GM23248 (cell line): ENCODE data around the gene CHD9. TPM values are rescaled to one million over a fixed set of nuclear protein-coding genes. Genes with fewer than 3 reads are reported as not detected.

Experiments used
- DNase-seq: peaks from one replicate; pipeline ENCODE4 v3.0.0-alpha.2; 2015
- H2AFZ ChIP-seq: fragments of 200-600 bp; sonication (generic); 2 replicates; pipeline ENCODE4 v1.6.1; 2016; ENCODE audit warnings: antibody characterized with exemption
- H3F3A ChIP-seq: fragments of 200-600 bp; sonication (generic); 2 replicates; pipeline ENCODE4 v1.6.1; 2016; ENCODE audit warnings: mild to moderate bottlenecking, antibody characterized with exemption, mixed run types; ENCODE audit not compliant: insufficient read depth
- H3K27ac ChIP-seq: fragments of 200-600 bp; sonication (generic); 2 replicates; pipeline ENCODE4 v1.5.1; 2016; ENCODE audit warnings: mild to moderate bottlenecking
- H3K27me3 ChIP-seq: fragments of 200-600 bp; sonication (generic); replicated peaks from 2 replicates; pipeline ENCODE4 v1.6.1; 2016; ENCODE audit warnings: mild to moderate bottlenecking; ENCODE audit not compliant: insufficient read depth
- H3K36me3 ChIP-seq: fragments of 200-600 bp; sonication (generic); 2 replicates; pipeline ENCODE4 v1.6.1; 2016; ENCODE audit warnings: low read depth, mild to moderate bottlenecking
- H3K4me1 ChIP-seq: fragments of 200-600 bp; sonication (generic); 2 replicates; pipeline ENCODE4 v1.6.1; 2016; ENCODE audit warnings: mild to moderate bottlenecking; ENCODE audit not compliant: insufficient read depth
- H3K4me2 ChIP-seq: fragments of 200-600 bp; sonication (generic); one replicate; pipeline ENCODE4 v1.6.1; 2016; ENCODE audit warnings: mild to moderate bottlenecking; ENCODE audit not compliant: unreplicated experiment
- H3K4me3 ChIP-seq: fragments of 200-600 bp; sonication (generic); 2 replicates; pipeline ENCODE4 v1.5.1; 2016; ENCODE audit warnings: mild to moderate bottlenecking
- H3K79me2 ChIP-seq: fragments of 200-600 bp; sonication (generic); 2 replicates; pipeline ENCODE4 v1.6.1; 2016; ENCODE audit warnings: mild to moderate bottlenecking; ENCODE audit not compliant: insufficient read depth
- H3K9ac ChIP-seq: fragments of 200-600 bp; sonication (generic); 2 replicates; pipeline ENCODE4 v1.6.1; 2016; ENCODE audit warnings: mild to moderate bottlenecking
- H3K9me2 ChIP-seq: fragments of 200-600 bp; sonication (generic); 2 replicates; pipeline ENCODE4 v1.6.1; 2016; ENCODE audit warnings: mixed run types, mild to moderate bottlenecking, moderate library complexity; ENCODE audit not compliant: insufficient read depth
- H3K9me3 ChIP-seq: fragments of 200-600 bp; sonication (generic); one replicate; pipeline ENCODE4 v1.6.1; 2017; ENCODE audit warnings: low read depth
- H4K20me1 ChIP-seq: fragments of 200-600 bp; sonication (generic); 2 replicates; pipeline ENCODE4 v1.6.0; 2016; ENCODE audit not compliant: insufficient read depth
- EZH2 ChIP-seq: fragments of 200-600 bp; sonication (generic); IDR thresholded peaks from 2 replicates; pipeline ENCODE4 v1.6.1; 2018; ENCODE audit warnings: antibody characterized with exemption, mild to moderate bottlenecking; ENCODE audit not compliant: insufficient read depth, poor library complexity, severe bottlenecking
- EZH2phosphoT487 ChIP-seq: fragments of 200-600 bp; sonication (generic); IDR thresholded peaks from 2 replicates; pipeline ENCODE4 v1.6.1; 2018; ENCODE audit warnings: antibody characterized with exemption, moderate library complexity, mild to moderate bottlenecking, low read depth; ENCODE audit not compliant: insufficient read depth
- WGBS, 2 experiments: methylation state at CpG; one replicate each; pipeline ENCODE4 v1.1.6; 2015 to 2017; ENCODE audit warnings: low lambda C conversion rate in 2 of 2, low coverage in 1 of 2; ENCODE audit errors: missing lambda C conversion rate in 2 of 2; 5-methylcytosine and 5-hydroxymethylcytosine counted together
- in situ Hi-C: fragments of 300-500 bp; cut with MboI; formaldehyde crosslinking; loops from 2 replicates; pipeline ENCODE4 v1.15.0; 2020
- polyA plus RNA-seq: library from polyadenylated mRNA; unstranded; fragments of >200 nt; fragmentation: Nextera tagmentation; extraction: Ambion mirVana; gene quantifications from 2 replicates; pipeline ENCODE4 v1.2.1, GENCODE V29; 2016
- total RNA-seq: library from RNA; depleted of rRNA; stranded (reverse); fragments of >200 nt; shearing (Covaris generic); gene quantifications from 2 replicates; pipeline ENCODE4 v1.2.3, GENCODE V29; 2014

Gene CHD9
- total and polyA plus RNA-seq, 2 experiments from 2014 or later = 20.5 to 47.4 TPM

- H3K4me2 ChIP-seq = peak overlapping the region; percentile 80
- peak overlapping the region; percentile 83 for H3K27ac ChIP-seq
- in situ Hi-C loops = no loop called here
- H3K36me3 ChIP-seq = peaks cover 22% of the 10 kb centered on the region
- H3K79me2 ChIP-seq = peaks cover 100% of the 10 kb centered on the region
- H3K9me2 ChIP-seq = no peaks in the 10 kb centered on the region
- peak overlapping the region; percentile 57 for H3K9ac ChIP-seq
- WGBS, 2 experiments = 29 to 31% methylated on average over 4 of the region's 4 CpGs
- peak overlapping the region; percentile 47 for H3K4me3 ChIP-seq
- no peaks in the 10 kb centered on the region for H3K27me3 ChIP-seq
- TF ChIP-seq EZH2 = no peak
- no peak for TF ChIP-seq EZH2phosphoT487
- DNase-seq = peak; percentile 30
- peaks cover 29% of the 10 kb centered on the region for H3F3A ChIP-seq
- no peaks in the 10 kb centered on the region for H4K20me1 ChIP-seq
- peak overlapping the region; percentile 21; the same call in 1 of the 2 replicates for H2AFZ ChIP-seq
- peaks cover 30% of the 10 kb centered on the region for H3K4me1 ChIP-seq
- no peaks in the 10 kb centered on the region for H3K9me3 ChIP-seq
Measured at GRCh38 chr16:53219371-53219770, 164.6 kb downstream of the CHD9 start.

- H2AFZ ChIP-seq = peak overlapping the region; percentile 21; the same call in 1 of the 2 replicates
- peaks cover 36% of the 10 kb centered on the region for H3K4me1 ChIP-seq
- H3K9me3 ChIP-seq = no peaks in the 10 kb centered on the region
- H3K4me2 ChIP-seq = peak overlapping the region; percentile 80
- H3K9ac ChIP-seq = peak overlapping the region; percentile 57
- H3K27ac ChIP-seq = peak overlapping the region; percentile 83
- H3F3A ChIP-seq = peaks cover 34% of the 10 kb centered on the region
- WGBS, 2 experiments = 50 to 51% methylated on average over 2 of the region's 2 CpGs
- peak overlapping the region; percentile 47 for H3K4me3 ChIP-seq
- H3K79me2 ChIP-seq = peaks cover 100% of the 10 kb centered on the region
- no peaks in the 10 kb centered on the region for H4K20me1 ChIP-seq
- no peaks in the 10 kb centered on the region for H3K9me2 ChIP-seq
- DNase-seq = peak; percentile 65
- no peaks in the 10 kb centered on the region for H3K27me3 ChIP-seq
- in situ Hi-C loops = no loop called here
- TF ChIP-seq EZH2phosphoT487 (no peak), EZH2 (no peak)
- H3K36me3 ChIP-seq = peaks cover 28% of the 10 kb centered on the region
Measured at GRCh38 chr16:53219795-53220454, 165.1 kb downstream of the CHD9 start.

GRCh38 chr16:53220585-53220984, 165.8 kb downstream of the CHD9 start:
- in situ Hi-C loops = no loop called here
- Histone ChIP-seq H3K4me2 (peak overlapping the region; percentile 80), H3K36me3 (peaks cover 29% of the 10 kb centered on the region), H3K9ac (no peak overlapping the region; the same call in 1 of the 2 replicates), H3K79me2 (peaks cover 100% of the 10 kb centered on the region), H3K9me3 (no peaks in the 10 kb centered on the region), H3K9me2 (no peaks in the 10 kb centered on the region), H3K27me3 (no peaks in the 10 kb centered on the region), H2AFZ (no peak overlapping the region), H3K27ac (peak overlapping the region; percentile 83), H3K4me3 (no peak overlapping the region), H3F3A (peaks cover 35% of the 10 kb centered on the region), H4K20me1 (no peaks in the 10 kb centered on the region), H3K4me1 (peaks cover 37% of the 10 kb centered on the region)
- 91 to 95% methylated on average over 2 of the region's 2 CpGs for WGBS, 2 experiments
- peak; percentile 74 for DNase-seq
- TF ChIP-seq EZH2phosphoT487 = no peak
- no peak for TF ChIP-seq EZH2

GRCh38 chr16:53224951-53225533, 170.3 kb downstream of the CHD9 start:
- no peak overlapping the region for H3K9ac ChIP-seq
- in situ Hi-C loops = no loop called here
- no peaks in the 10 kb centered on the region for H3K9me3 ChIP-seq
- TF ChIP-seq EZH2phosphoT487 = no peak
- TF ChIP-seq EZH2 = no peak
- no peak overlapping the region for H3K4me2 ChIP-seq
- peak; percentile 65 for DNase-seq
- H2AFZ ChIP-seq = no peak overlapping the region
- no peaks in the 10 kb centered on the region for H3K27me3 ChIP-seq
- H3K4me1 ChIP-seq = peaks cover 21% of the 10 kb centered on the region
- H3K27ac ChIP-seq = peak overlapping the region; percentile 28
- WGBS, 2 experiments = 80 to 84% methylated on average over 2 of the region's 2 CpGs
- peaks cover 69% of the 10 kb centered on the region for H3K36me3 ChIP-seq
- no peaks in the 10 kb centered on the region for H3K9me2 ChIP-seq
- H3K4me3 ChIP-seq = no peak overlapping the region
- no peaks in the 10 kb centered on the region for H4K20me1 ChIP-seq
- peaks cover 74% of the 10 kb centered on the region for H3K79me2 ChIP-seq
- H3F3A ChIP-seq = peaks cover 23% of the 10 kb centered on the region
